ENCODE measurements around the gene ZNF417.
A peak's percentile ranks its signal among the peaks of the same experiment; 100 is the strongest.
"Not testable (repeated sequence)": the region's sequence is repeated elsewhere in the genome, so short reads cannot be mapped to it uniquely, and the experiment has no call there.

Gene ZNF417

DNA sequence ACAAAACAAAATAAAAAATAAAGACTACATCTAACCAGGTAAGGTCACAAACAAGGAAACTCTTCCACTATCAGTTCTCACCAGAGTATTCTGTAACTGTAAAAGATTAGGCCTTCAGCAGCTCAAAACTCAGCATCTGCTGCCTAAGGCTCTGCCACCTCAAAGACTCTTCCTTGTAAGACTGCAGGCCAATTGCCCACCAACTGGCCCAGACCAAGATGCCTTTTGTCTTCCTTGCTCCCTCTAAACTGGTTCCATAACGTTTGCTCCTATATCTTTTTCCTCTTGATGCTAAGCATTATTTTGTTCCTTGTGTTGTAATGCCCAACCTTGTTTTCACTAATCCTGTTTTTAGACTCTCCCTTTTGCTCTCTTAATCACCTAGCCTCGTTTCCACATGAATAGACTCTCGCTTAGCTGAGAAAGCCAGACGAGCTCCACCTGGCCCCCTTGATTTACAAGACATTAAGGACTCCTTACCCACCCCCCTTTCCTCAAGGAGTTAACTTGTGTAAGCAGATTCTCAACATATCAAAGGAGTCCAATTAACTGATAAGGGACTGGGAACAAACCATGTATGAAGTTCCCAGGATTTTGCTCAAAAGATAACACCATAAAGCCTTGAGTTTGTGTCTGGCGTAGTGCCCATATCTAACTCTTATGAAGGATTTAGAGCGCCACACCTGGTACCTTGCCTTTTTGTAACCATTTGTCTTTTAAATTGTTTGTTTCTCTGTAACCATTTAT lies 29.0 kb downstream of the ZNF417 start:
- DNase-seq, result no peak

DNA sequence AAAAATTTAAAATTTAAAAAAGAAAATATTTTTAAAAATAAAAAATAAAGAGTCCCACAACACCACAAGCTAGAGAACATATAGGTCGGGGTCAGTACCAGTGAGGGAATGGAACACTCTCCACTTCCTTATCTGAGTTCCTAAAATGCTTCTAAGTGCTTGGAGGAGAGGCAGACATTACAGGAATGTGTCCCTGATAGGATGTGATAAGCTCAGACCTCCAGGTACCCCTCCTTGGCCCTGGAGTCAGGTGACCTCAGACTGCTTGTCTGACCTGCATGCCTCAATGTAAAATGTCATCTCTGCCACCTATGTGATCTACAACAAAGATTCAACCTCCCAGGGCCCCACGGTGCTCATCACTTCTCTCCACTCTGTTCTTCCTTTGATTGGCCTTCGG lies 30.3 kb downstream of the ZNF417 start:
- DNase-seq, result no peak

DNA sequence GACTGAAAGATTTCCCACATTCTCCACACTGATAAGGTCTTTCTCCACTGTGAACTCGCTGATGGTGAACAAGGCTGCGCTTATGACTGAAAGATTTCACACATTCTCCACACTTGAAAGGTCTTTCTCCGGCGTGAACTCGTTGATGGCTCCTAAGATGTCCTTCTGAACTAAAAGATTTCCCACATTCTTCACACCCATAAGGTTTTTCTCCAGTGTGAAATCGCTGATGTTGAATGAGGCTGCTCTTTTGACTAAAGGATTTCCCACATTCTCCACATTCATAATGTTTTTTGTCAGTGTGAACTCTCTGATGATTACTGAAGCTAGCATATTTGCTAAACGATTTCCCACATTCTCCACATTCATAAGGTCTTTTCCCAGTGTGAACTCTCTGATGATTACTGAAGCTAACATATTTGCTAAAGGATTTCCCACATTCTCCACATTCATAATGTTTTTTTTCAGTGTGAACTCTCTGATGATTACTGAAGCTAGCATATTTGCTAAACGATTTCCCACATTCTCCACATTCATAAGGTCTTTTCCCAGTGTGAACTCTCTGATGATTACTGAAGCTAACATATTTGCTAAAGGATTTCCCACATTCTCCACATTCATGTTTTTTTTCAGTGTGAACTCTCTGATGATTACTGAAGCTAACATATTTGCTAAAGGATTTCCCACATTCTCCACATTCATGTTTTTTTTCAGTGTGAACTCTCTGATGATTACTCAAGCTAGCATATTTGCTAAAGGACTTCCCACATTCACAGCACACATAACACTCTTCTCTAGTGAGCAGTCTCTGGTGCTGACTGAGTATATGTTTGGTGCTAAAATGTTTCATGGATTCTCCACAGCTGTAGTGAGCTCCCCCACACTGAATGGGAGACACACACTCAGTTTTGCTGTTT lies 42.3 kb downstream of the ZNF417 start:
- not testable (repeated sequence) for DNase-seq

DNA sequence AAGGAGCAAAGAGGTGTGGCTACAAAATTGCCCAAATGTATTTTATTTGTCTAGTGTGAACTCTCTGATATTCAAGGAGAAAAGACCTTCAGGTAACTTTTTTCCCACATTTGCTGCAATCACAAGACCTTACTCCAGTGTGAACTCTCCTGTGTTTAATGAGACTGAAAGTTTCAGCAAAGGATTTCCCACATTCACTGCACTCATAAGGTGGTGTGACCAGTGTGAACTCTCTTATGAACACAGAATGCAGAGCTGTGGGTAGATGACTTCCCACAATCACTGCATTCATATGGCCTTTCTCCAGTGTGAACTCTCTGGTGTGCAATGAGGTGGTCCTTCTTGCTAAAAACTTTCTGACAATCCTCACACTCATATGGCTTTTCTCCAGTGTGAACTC lies 43.9 kb downstream of the ZNF417 start:
- no peak for DNase-seq

DNA sequence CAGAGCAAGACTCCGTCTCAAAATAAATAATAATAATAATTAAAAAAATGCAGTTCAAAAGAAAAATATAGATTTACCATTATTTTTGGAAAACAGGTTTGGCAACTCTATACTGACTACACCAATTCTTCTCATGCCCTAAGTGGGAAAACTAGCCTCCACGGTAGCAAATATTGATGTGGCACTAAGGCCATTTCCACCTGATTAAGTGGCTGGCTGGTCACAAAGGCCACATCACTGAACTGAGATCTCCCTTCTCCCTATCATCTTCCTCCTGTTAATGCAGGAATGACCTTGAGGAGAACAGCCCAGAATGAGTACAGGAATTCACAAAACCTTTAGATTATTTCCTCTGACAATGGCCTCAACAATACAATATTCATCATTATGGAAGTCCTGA lies 46.2 kb downstream of the ZNF417 start:
- peak; percentile 13 for DNase-seq

DNA sequence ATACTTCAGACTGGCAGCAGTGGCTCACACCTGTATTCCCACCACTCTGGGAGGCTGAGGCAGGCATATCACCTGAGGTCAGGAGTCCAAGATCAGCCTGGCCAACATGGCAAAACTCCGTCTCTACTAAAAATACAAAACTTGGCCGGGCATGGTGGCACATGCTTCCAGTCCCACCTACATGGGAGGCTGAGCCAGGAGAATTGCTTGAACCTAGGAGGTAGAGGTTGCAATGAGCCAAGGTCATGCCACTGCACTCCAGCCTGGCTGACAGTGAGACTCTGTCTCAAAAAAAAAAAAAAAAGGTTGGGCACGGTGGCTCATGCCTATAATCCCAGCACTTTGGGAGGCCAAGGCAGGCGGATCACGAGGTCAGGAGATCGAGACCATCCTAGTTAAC lies 46.7 kb downstream of the ZNF417 start:
- DNase-seq, result not testable (repeated sequence)

DNA sequence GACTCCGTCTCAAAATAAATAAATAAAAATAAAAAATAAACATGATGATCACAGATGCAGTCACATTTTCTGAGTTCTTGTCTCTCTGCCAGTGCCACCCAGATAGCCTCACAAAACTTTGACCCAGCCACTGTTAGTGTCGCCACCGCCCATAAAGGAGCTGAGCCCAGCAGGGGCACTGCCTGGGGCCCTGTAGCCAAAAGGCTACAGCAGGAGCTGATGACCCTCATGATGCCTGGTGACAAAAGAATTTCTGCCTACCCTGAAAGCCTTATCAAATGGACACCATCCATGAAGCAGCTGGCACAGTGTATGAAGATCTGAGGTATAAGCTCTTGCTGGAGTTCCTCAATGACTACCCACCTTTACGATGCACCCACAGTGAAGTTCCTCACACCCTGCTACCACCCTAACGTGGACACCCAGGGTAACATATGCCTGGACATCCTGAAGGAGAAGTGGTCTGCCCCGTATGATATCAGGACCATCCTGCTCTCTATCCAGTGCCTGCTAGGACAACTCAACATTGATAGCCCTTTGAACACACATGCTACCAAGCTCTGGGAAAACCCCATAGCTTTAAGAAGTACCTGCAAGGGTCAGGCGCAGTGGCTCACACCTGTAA lies 48.4 kb downstream of the ZNF417 start:
- no peak for DNase-seq

Data from DMS53 (cell line).